ENCODE data around the gene PRAMEF4.
"Not testable (repeated sequence)": the region's sequence is repeated elsewhere in the genome, so short reads cannot be mapped to it uniquely, and the experiment has no call there.

The PRAMEF4 gene

GRCh38 chr1:12886101-12886500, at the start of gene PRAMEF4:
PRAMEF4 (minus strand) TSS chr1:12886201; CDS start chr1:12883394, 2,807 bp downstream.
- DNase-seq: not testable (repeated sequence)

GRCh38 chr1:12924368-12924767, 38.4 kb upstream of the PRAMEF4 start:
- DNase-seq: not testable (repeated sequence)

DNA sequence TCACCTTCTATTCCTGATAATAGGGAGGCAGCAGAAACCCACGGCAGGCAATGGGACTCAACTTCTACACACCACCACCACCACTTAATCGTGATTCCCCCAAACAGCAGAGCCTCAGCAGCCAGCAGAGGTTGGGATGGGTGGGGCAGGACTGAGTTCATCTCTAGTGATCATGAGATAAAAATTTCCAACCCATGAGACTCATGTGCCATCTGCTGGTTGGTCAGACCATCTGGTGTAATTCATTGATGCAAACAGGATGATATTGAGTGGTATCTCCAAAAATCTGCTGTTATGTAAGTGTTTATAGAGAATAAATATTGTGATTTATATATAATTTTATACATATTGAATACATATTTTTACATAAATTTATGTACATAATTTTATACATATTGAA, 35.7 kb upstream of the PRAMEF4 start:
- DNase-seq: not testable (repeated sequence)

GRCh38 chr1:12916310-12916709, 30.3 kb upstream of the PRAMEF4 start, which contains the start of gene PRAMEF7:
PRAMEF7 (plus strand) TSS chr1:12916610; CDS start chr1:12917693, 1,083 bp downstream.
- not testable (repeated sequence) for DNase-seq

GRCh38 chr1:12903793-12904572, 18.0 kb upstream of the PRAMEF4 start:
- DNase-seq: not testable (repeated sequence)

DNA sequence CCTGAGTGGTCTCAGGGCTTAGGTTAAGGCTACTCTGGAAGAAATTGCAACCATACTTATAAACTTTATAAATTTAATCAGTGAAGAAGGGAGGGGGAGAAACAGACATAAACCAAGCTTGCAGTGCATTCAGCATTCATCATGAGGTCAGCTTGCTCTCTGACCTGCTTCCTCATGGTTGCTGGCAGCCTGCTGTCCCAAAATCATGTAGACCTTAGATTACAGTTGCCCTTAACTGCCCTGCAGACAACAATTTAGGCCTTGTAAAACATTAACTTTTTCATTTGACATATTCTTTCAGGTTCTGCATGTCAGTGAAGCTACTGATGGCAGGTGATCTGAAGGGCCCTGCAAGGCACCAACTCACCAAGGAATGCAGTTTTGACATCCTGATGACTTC, 13.2 kb upstream of the PRAMEF4 start:
- DNase-seq: not testable (repeated sequence)

- not testable (repeated sequence) for DNase-seq
Observed at GRCh38 chr1:12898170-12898569, 12.2 kb upstream of the PRAMEF4 start, which contains the start of gene PRAMEF10. PRAMEF10 (minus strand) TSS chr1:12898270; CDS start chr1:12895847, 2,423 bp downstream.

DNA sequence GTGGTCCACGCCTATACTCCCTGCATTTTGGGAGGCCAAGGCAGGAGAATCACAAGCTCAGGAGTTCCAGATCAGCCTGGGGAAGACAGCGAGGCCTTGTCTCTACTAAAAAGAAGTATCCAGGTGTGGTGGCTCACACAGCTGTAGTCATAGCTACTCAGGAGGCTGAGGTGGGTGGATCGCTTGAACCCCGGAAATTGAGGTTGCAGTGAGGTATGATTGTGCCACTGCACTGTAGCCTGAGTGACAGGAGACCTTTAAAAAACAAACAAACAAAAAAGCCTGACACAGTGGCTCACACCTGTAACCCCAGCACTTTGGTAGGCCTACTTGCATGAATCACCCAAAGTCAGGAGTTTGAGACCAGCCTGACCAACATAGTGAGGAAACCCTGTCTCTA, 7.5 kb downstream of the PRAMEF4 start:
- not testable (repeated sequence) for DNase-seq

DNA sequence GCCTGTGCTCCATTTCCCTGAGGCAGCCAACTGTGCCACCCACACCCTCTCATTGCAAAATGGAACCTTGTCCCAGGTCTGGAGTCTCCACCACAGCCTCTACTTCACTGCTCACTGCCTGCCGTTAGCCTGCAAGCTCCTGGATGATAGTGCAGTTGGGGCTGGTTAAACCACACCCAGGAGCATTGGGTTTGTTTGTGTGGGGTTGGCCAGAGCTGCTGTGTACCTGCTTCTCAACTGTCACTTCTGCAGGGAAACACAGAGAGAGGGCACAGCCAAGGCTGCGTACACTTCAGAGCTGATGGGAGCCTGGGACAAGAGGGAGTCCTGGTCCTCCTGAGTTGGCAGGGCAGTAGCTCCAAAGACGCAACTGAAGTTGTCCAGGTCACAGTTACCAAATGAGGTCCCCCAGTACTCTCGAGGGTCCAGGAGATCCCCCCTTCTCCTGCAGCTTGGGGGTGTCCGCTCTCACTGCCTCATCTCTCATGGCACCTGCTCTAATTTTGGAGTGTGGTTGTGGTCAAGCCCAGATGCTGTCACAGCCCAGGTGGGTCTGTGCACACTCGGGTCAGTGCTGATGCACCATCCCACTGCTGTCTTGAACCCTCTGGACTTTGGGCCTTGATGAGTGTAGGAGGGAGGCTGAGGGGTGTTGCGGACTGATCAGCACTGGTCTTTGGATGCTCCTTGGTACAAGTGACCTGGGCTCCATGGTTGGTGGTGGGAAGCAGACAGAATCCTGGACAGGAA, 22.7 kb downstream of the PRAMEF4 start:
- not testable (repeated sequence) for DNase-seq

DNA sequence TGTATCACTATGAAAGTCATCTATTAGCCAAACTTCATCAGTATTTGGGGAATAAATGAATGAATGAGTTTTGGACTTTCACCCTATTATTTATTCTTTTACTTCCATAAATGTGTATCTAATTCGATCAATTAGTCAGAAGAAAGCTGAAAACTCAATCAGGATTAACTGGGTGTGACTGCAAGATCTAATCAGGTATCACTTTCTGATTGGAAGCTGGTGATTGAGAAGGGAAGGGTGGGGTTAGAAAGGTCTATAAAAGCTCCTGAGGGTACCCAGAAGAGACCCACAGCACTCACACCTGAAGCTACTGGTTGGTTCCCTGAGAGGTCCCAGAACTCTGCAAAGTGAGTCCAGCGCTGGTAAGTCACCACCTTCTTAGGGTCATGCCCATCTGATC, 29.2 kb downstream of the PRAMEF4 start, which contains the start of gene PRAMEF2:
Gene PRAMEF2, plus strand, starts transcription at position 301 of the 400 bp plus-strand sequence. CDS start 1,924 bp downstream, outside the sequence.
- not testable (repeated sequence) for DNase-seq

GRCh38 chr1:12851779-12852178, 34.2 kb downstream of the PRAMEF4 start:
- DNase-seq: no peak

DNA sequence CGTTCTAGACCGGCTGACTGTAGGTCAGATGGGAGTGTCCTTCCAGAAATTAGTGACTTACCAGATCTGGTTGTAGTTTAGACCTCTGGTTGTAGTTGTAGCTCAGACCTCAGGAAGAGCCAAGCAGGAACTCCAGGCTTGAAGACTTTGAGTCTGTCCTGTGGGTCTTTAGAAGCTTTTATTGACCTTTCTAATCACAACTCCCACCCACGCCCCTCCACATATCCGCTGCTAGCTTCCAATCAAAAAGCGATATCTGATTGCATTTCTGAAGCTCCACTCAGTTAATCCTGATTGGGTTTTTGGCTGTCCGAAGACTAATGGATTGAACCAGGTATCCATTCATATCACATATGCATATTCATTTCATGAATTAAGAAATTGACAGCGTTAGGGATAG, 37.4 kb downstream of the PRAMEF4 start, which contains the start of gene HNRNPCL1:
Gene HNRNPCL1, minus strand, starts transcription at position 101 of the 400 bp plus-strand sequence. CDS start 431 bp downstream, outside the sequence.
- not testable (repeated sequence) for DNase-seq

- not testable (repeated sequence) for DNase-seq
Observed at GRCh38 chr1:12833251-12833650, 52.8 kb downstream of the PRAMEF4 start.

DNA sequence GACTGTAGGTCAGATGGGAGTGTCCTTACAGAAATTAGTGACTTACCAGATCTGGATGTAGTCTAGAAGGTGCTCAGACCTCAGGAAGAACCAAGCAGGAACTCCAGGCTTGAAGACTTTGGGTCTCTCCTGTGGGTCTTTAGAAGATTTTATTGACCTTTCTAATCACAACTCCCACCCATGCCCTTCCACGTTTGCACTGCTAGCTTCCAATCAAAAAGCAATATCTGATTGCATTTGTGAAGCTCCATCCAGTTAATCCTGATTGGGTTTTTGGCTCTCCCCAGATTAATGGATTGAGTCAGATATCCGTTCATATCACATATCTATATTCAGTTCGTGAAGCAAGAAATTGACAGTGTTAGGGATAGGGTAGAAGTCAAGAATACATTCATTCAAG, 54.7 kb downstream of the PRAMEF4 start, which contains the start of gene PRAMEF11:
Gene PRAMEF11, minus strand, starts transcription at position 101 of the 400 bp plus-strand sequence. CDS start 2,621 bp downstream, outside the sequence.
- not testable (repeated sequence) for DNase-seq
